ENCODE measurements around the gene AKAP6.
A peak's percentile ranks its signal among the peaks of the same experiment; 100 is the strongest.
"Not testable (repeated sequence)": the region's sequence is repeated elsewhere in the genome, so short reads cannot be mapped to it uniquely, and the experiment has no call there.

AKAP6 gene

GRCh38 chr14:32460267-32460666, 131.2 kb downstream of the AKAP6 start:
- no peak for DNase-seq

GRCh38 chr14:32462553-32462952, 133.5 kb downstream of the AKAP6 start:
- DNase-seq; in situ Hi-C loops (cut with MboI; ENCODE audit: low pct_unique_long_range_greater_than_20kb, low sequenced_read_pairs): not testable (repeated sequence)

More at GRCh38 chr14:32460267-32460666, 131.2 kb downstream of the AKAP6 start:
- in situ Hi-C loops (cut with MboI; ENCODE audit: low pct_unique_long_range_greater_than_20kb, low sequenced_read_pairs) = no loop called here

GRCh38 chr14:32468955-32469354, 139.9 kb downstream of the AKAP6 start:
- in situ Hi-C loops (cut with MboI; ENCODE audit: low pct_unique_long_range_greater_than_20kb, low sequenced_read_pairs) = no loop called here
- DNase-seq = no peak

- in situ Hi-C loops (cut with MboI; ENCODE audit: low pct_unique_long_range_greater_than_20kb, low sequenced_read_pairs) = no loop called here
- DNase-seq = peak; percentile 25
These were observed 140.5 kb downstream of the AKAP6 start for GRCh38 chr14:32469388-32470160.

- in situ Hi-C loops (cut with MboI; ENCODE audit: low pct_unique_long_range_greater_than_20kb, low sequenced_read_pairs) = no loop called here
- no peak for DNase-seq
These were observed 141.1 kb downstream of the AKAP6 start for GRCh38 chr14:32470161-32470715.

- in situ Hi-C loops (cut with MboI; ENCODE audit: low pct_unique_long_range_greater_than_20kb, low sequenced_read_pairs) = no loop called here
- no peak for DNase-seq
These were observed 142.1 kb downstream of the AKAP6 start for GRCh38 chr14:32471181-32471580.

GRCh38 chr14:32472076-32472475, 143.0 kb downstream of the AKAP6 start:
- in situ Hi-C loops (cut with MboI; ENCODE audit: low pct_unique_long_range_greater_than_20kb, low sequenced_read_pairs) = no loop called here
- no peak for DNase-seq

- in situ Hi-C loops (cut with MboI; ENCODE audit: low pct_unique_long_range_greater_than_20kb, low sequenced_read_pairs) = no loop called here
- DNase-seq = no peak
These were observed 143.7 kb downstream of the AKAP6 start for GRCh38 chr14:32472512-32473463.

GRCh38 chr14:32473464-32473855, 144.4 kb downstream of the AKAP6 start:
- no peak for DNase-seq
- in situ Hi-C loops (cut with MboI; ENCODE audit: low pct_unique_long_range_greater_than_20kb, low sequenced_read_pairs) = no loop called here

- in situ Hi-C loops (cut with MboI; ENCODE audit: low pct_unique_long_range_greater_than_20kb, low sequenced_read_pairs) = no loop called here
- no peak for DNase-seq
These were observed 145.5 kb downstream of the AKAP6 start for GRCh38 chr14:32474478-32475195.

- DNase-seq = no peak
- in situ Hi-C loops (cut with MboI; ENCODE audit: low pct_unique_long_range_greater_than_20kb, low sequenced_read_pairs) = no loop called here
These were observed 147.4 kb downstream of the AKAP6 start for GRCh38 chr14:32476532-32476931.

GRCh38 chr14:32477396-32477795, 148.3 kb downstream of the AKAP6 start:
- in situ Hi-C loops (cut with MboI; ENCODE audit: low pct_unique_long_range_greater_than_20kb, low sequenced_read_pairs) = no loop called here
- no peak for DNase-seq

GRCh38 chr14:32478050-32478449, 149.0 kb downstream of the AKAP6 start:
- no peak for DNase-seq

GRCh38 chr14:32480337-32480736, 151.2 kb downstream of the AKAP6 start:
- in situ Hi-C loops (cut with MboI; ENCODE audit: low pct_unique_long_range_greater_than_20kb, low sequenced_read_pairs) = no loop called here
- DNase-seq = no peak

More at GRCh38 chr14:32478050-32478449, 149.0 kb downstream of the AKAP6 start:
- in situ Hi-C loops (cut with MboI; ENCODE audit: low pct_unique_long_range_greater_than_20kb, low sequenced_read_pairs) = no loop called here

- peak; percentile 3 for DNase-seq
- in situ Hi-C loops (cut with MboI; ENCODE audit: low pct_unique_long_range_greater_than_20kb, low sequenced_read_pairs) = no loop called here
These were observed 152.6 kb downstream of the AKAP6 start for GRCh38 chr14:32481707-32482106.

- no peak for DNase-seq
- in situ Hi-C loops (cut with MboI; ENCODE audit: low pct_unique_long_range_greater_than_20kb, low sequenced_read_pairs) = no loop called here
These were observed 162.4 kb downstream of the AKAP6 start for GRCh38 chr14:32491416-32492016.

- no peak for DNase-seq
- in situ Hi-C loops (cut with MboI; ENCODE audit: low pct_unique_long_range_greater_than_20kb, low sequenced_read_pairs) = no loop called here
These were observed 163.4 kb downstream of the AKAP6 start for GRCh38 chr14:32492457-32492856.

GRCh38 chr14:32494609-32495434, 165.7 kb downstream of the AKAP6 start:
- in situ Hi-C loops (cut with MboI; ENCODE audit: low pct_unique_long_range_greater_than_20kb, low sequenced_read_pairs) = no loop called here
- DNase-seq = no peak

All from KBM-7 (cell line).